Right lobe of liver (tissue), 4 donors: ENCODE results near the gene TRDMT1.

ENCODE experiments used
- CTCF ChIP-seq, 4 donors: fragments of 200-600 bp in 3 of 4; fragments of 450-650 bp in 1 of 4; IDR thresholded peaks; one replicate each; pipeline versions ENCODE4 v1.5.1 to v1.8.0; 2016 to 2022; ENCODE audit warnings: antibody characterized with exemption in 4 of 4, mild to moderate bottlenecking in 2 of 4
- POLR2A ChIP-seq: fragments of 450-650 bp; IDR thresholded peaks from one replicate; pipeline ENCODE4 v1.6.1; 2017; ENCODE audit warnings: antibody characterized with exemption, mild to moderate bottlenecking
- donor health status: DM: no; HTN: no; CAD: no.
- donor health status: DM: no; HTN: no; CAD: no.
- donor health status: DM: no; HTN: yes; CAD: no.

- TF ChIP-seq CTCF (IDR thresholded peaks at IDR 0.05): no peak
- TF ChIP-seq POLR2A: no peak
Measured at GRCh38 chr10:17157024-17157423, 44.4 kb downstream of the TRDMT1 start.
